ENCODE results near the gene HTR2B. TPM values are rescaled to one million over a fixed set of nuclear protein-coding genes. Genes with fewer than 3 reads are reported as not detected.
"Not testable (repeated sequence)": the region's sequence is repeated elsewhere in the genome, so short reads cannot be mapped to it uniquely, and the experiment has no call there.

HTR2B gene
- total RNA-seq, 8 experiments from 2014 or later = 0.27 to 3.4 (median 0.42) TPM

- 59 to 100% (median 96%) methylated on average over 1 to 2 of the region's 2 CpGs; no CpG with 5 or more reads in 2 of the 10 experiments for WGBS, 10 experiments
- no peak overlapping the region for H3K4me3 ChIP-seq
- in situ Hi-C loops (cut with MboI; ENCODE audit: low pct_unique_long_range_greater_than_20kb in 2 of 9, low sequenced_read_pairs in 9 of 9, unreplicated experiment in 9 of 9) = loop anchor here in 3 of 9 experiments (10.0 to 25.0 kb wide), 3 partner anchors 92 to 335 kb away; partner anchors contain the start of gene ARMC9 (in 1 of the 3)
- H3K4me1 ChIP-seq (replicated peaks in 1 of 2) = no peaks in the 10 kb centered on the region
- no peak for ATAC-seq (replicated peaks in 6 of 8)
- no peak overlapping the region for H3K27ac ChIP-seq
Observed at GRCh38 chr2:231102772-231103171, 22.1 kb downstream of the HTR2B start.

GRCh38 chr2:231100990-231101389, 23.9 kb downstream of the HTR2B start:
- 55 to 100% (median 83%) methylated on average over 1 to 4 of the region's 4 CpGs; no CpG with 5 or more reads in 2 of the 10 experiments for WGBS, 10 experiments
- Histone ChIP-seq H3K27ac (no peak overlapping the region), H3K4me1 (replicated peaks in 1 of 2) (peaks cover 0 to 1% of the 10 kb centered on the region in 2 donors), H3K4me3 (no peak overlapping the region)
- ATAC-seq (replicated peaks in 6 of 8) = no peak
- in situ Hi-C loops (cut with MboI; ENCODE audit: low pct_unique_long_range_greater_than_20kb in 2 of 9, low sequenced_read_pairs in 9 of 9, unreplicated experiment in 9 of 9) = loop anchor here in 3 of 9 experiments (10.0 to 25.0 kb wide), 3 partner anchors 94 to 336 kb away; partner anchors contain the start of gene ARMC9 (in 1 of the 3)

GRCh38 chr2:231100321-231100720, 24.5 kb downstream of the HTR2B start:
- in situ Hi-C loops (cut with MboI; ENCODE audit: low pct_unique_long_range_greater_than_20kb in 2 of 9, low sequenced_read_pairs in 9 of 9, unreplicated experiment in 9 of 9) = loop anchor here in 3 of 9 experiments (10.0 to 25.0 kb wide), 3 partner anchors 94 to 337 kb away; partner anchors contain the start of gene ARMC9 (in 1 of the 3)
- WGBS, 10 experiments = 83 to 100% (median 100%) methylated on average over 1 to 2 of the region's 2 CpGs; no CpG with 5 or more reads in 3 of the 10 experiments
- not testable (repeated sequence) for H3K4me3 ChIP-seq; H3K27ac ChIP-seq; H3K4me1 ChIP-seq (replicated peaks in 1 of 2); ATAC-seq (replicated peaks in 6 of 8)

DNA sequence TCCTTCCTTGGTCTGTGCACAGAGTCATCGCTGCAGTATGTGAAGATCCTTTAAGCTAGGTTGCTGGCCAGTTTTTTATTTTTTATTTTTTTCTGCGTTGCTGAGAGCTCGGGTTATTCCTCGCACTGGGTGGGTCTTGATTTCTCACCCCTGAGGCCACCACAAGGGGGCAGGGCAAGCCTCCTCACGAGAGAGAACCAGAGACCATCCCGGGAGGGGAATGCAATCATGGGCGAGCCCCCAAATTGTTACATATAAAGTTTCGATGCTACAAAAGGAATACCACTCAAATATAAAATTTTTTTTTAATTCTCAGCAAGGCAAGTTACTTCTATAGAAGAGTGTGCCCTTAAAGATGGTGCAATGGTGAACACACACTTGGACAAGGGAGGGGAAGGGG, 24.9 kb downstream of the HTR2B start:
- WGBS, 10 experiments = 63 to 100% (median 98%) methylated on average over 2 to 8 of the region's 8 CpGs; no CpG with 5 or more reads in 3 of the 10 experiments
- Histone ChIP-seq H3K4me3 (no peak overlapping the region), H3K27ac (no peak overlapping the region), H3K4me1 (replicated peaks in 1 of 2) (peaks cover 0 to 12% of the 10 kb centered on the region in 2 donors)
- no peak for ATAC-seq (replicated peaks in 6 of 8)
- in situ Hi-C loops (cut with MboI; ENCODE audit: low pct_unique_long_range_greater_than_20kb in 2 of 9, low sequenced_read_pairs in 9 of 9, unreplicated experiment in 9 of 9) = loop anchor here in 3 of 9 experiments (10.0 to 25.0 kb wide), 3 partner anchors 95 to 337 kb away; partner anchors contain the start of gene ARMC9 (in 1 of the 3)

GRCh38 chr2:231094736-231095346, 30.0 kb downstream of the HTR2B start:
- Histone ChIP-seq H3K27ac (no peak overlapping the region), H3K4me3 (no peak overlapping the region), H3K4me1 (replicated peaks in 1 of 2) (peaks cover 0 to 13% of the 10 kb centered on the region in 2 donors)
- in situ Hi-C loops (cut with MboI; ENCODE audit: low pct_unique_long_range_greater_than_20kb in 2 of 9, low sequenced_read_pairs in 9 of 9, unreplicated experiment in 9 of 9) = no loop called here
- no peak for ATAC-seq (replicated peaks in 6 of 8)
- WGBS, 10 experiments = 83 to 100% (median 95%) methylated on average over 1 to 4 of the region's 4 CpGs

GRCh38 chr2:231093933-231094332, 30.9 kb downstream of the HTR2B start:
- Histone ChIP-seq H3K4me3 (no peak overlapping the region), H3K4me1 (replicated peaks in 1 of 2) (peaks cover 0 to 13% of the 10 kb centered on the region in 2 donors), H3K27ac (no peak overlapping the region)
- ATAC-seq (replicated peaks in 6 of 8) = peak in 2 of 8 experiments; percentile 53 to 86
- WGBS, 10 experiments = 18 to 91% (median 73%) methylated on average over 1 to 5 of the region's 5 CpGs; no CpG with 5 or more reads in 2 of the 10 experiments
- in situ Hi-C loops (cut with MboI; ENCODE audit: low pct_unique_long_range_greater_than_20kb in 2 of 9, low sequenced_read_pairs in 9 of 9, unreplicated experiment in 9 of 9) = no loop called here

DNA sequence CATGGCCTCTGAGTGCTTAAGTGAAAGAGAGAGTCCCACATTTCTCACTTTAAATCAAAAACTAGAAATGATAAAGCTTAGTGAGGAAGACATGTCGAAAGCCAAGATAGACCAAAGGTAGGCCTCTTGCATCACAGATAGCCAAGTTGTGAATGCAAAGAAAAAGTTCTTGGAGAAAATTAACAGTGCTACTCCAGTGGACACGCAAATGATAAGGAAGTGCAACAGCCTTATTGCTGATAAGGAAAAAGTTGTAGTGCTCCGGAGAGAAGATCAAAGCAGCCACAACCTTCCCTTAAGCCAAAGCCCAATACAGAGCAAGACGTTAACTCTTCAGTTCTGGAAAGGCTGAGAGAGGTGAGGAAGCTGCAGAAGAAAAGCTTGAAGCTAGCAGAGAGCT, 36.1 kb downstream of the HTR2B start:
- Histone ChIP-seq H3K4me1 (replicated peaks in 1 of 2) (no peaks in the 10 kb centered on the region), H3K27ac (no peak overlapping the region), H3K4me3 (no peak overlapping the region)
- ATAC-seq (replicated peaks in 6 of 8) = no peak
- in situ Hi-C loops (cut with MboI; ENCODE audit: low pct_unique_long_range_greater_than_20kb in 2 of 9, low sequenced_read_pairs in 9 of 9, unreplicated experiment in 9 of 9) = no loop called here
- 70 to 100% (median 100%) methylated on average over 1 to 4 of the region's 4 CpGs; no CpG with 5 or more reads in 1 of the 10 experiments for WGBS, 10 experiments

DNA sequence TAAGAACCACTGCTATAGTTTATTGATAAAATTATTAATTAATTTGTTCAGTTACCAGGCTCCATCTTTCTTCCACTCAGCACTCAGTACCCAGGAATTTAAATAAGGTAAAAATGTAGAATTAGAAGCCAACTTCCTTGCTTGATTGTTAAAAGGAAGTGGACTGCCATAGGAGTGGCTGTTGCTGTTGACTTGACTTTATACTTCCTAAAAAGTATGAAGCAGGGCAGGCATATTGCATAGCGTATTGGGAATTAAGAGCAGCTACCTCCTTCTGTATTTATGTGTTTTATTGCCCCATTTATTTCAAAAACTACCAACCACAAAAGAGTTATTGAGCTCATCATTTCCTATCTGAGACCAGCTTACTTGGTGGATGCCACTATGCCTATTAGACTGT, 40.3 kb downstream of the HTR2B start:
- WGBS, 10 experiments = 80 to 100% (median 100%) methylated on average over 1 of the region's 1 CpG; no CpG with 5 or more reads in 2 of the 10 experiments
- Histone ChIP-seq H3K27ac (no peak overlapping the region), H3K4me3 (no peak overlapping the region), H3K4me1 (replicated peaks in 1 of 2) (no peaks in the 10 kb centered on the region)
- in situ Hi-C loops (cut with MboI; ENCODE audit: low pct_unique_long_range_greater_than_20kb in 2 of 9, low sequenced_read_pairs in 9 of 9, unreplicated experiment in 9 of 9) = no loop called here
- no peak for ATAC-seq (replicated peaks in 6 of 8)

GRCh38 chr2:231069379-231070054, 55.3 kb downstream of the HTR2B start:
- WGBS, 10 experiments = 36 to 100% (median 100%) methylated on average over 1 of the region's 1 CpG; no CpG with 5 or more reads in 2 of the 10 experiments
- in situ Hi-C loops (cut with MboI; ENCODE audit: low pct_unique_long_range_greater_than_20kb in 2 of 9, low sequenced_read_pairs in 9 of 9, unreplicated experiment in 9 of 9) = no loop called here
- H3K27ac ChIP-seq = no peak overlapping the region
- H3K4me1 ChIP-seq (replicated peaks in 1 of 2) = no peaks in the 10 kb centered on the region
- H3K4me3 ChIP-seq = no peak overlapping the region
- ATAC-seq (replicated peaks in 6 of 8) = peak in 1 of 8 experiments; percentile 42

DNA sequence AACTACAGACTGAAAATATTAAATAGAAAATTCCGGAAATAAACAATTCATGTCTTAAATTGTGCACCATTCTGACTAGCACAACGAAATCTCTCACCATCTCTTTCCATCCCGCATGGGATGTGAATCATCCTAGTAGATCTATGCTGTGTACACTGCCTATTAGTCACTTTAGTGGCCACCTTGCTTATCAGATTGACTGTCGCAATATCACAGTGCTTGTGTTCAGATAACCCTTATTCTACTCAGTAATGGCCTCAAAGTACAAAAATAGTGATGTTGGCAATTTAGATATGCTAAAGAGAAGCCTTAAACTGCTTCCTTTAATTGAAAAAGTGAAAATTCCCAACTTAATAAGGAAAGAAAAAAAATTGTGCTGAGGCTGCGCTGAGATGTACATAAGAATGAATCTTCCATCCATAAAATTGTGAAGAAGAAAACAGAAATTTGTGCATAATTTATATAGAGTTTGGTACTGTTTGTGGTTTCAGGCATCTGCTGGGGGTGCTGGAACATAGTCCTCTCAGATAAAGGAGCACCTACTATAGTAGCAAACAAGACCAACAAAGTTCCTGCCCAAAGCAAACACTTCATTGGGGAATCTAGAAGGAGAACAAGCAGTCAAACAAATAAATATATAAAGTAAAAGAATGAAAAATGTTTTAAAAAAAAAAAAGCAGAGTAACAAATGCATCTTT, 56.2 kb downstream of the HTR2B start:
- Histone ChIP-seq H3K4me3 (no peak overlapping the region), H3K27ac (no peak overlapping the region), H3K4me1 (replicated peaks in 1 of 2) (no peaks in the 10 kb centered on the region)
- no peak for ATAC-seq (replicated peaks in 6 of 8)
- in situ Hi-C loops (cut with MboI; ENCODE audit: low pct_unique_long_range_greater_than_20kb in 2 of 9, low sequenced_read_pairs in 9 of 9, unreplicated experiment in 9 of 9) = no loop called here
- WGBS, 10 experiments = 67 to 100% (median 96%) methylated on average over 1 to 5 of the region's 5 CpGs

DNA sequence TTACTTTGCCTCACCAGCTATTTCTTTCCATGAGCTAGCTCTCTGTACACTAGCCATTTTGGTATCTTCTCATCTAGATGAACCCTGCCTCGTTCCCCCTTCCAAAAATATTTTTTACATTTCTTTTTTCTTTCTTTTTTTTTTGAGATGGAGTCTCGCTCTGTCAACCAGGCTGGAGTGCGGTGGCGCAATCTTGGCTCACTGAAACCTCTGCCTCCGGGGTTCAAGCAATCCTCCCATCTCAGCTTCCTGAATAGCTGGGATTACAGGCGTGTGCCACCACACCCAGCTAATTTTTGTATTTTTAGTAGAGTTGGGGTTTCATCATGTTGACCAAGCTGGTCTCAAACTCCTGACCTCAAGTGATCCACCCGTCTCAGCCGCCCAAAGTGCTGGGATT, 57.3 kb downstream of the HTR2B start:
- H3K4me1 ChIP-seq (replicated peaks in 1 of 2); H3K4me3 ChIP-seq; in situ Hi-C loops (cut with MboI; ENCODE audit: low pct_unique_long_range_greater_than_20kb in 2 of 9, low sequenced_read_pairs in 9 of 9, unreplicated experiment in 9 of 9); ATAC-seq (replicated peaks in 6 of 8); H3K27ac ChIP-seq: not testable (repeated sequence)
- WGBS, 10 experiments = 84 to 100% (median 100%) methylated on average over 2 to 7 of the region's 8 CpGs; no CpG with 5 or more reads in 3 of the 10 experiments

DNA sequence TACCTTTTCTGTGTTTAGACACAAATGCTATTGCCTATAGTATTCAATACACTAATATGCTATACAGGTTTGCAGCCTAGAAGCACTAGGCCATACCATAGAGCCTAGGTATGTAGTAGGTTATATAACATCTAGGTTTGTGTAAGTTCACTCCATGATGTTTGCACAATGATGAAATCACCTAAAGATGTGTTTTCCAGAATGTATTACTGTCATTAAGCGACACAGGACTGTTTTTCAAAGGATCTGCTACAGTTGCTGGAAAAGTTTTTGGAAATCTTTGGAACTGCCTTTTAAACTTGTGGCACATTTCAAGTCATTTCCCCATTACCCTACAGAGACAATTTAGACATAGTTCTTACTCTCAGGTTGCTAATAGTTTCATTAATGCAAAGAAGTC, 58.9 kb downstream of the HTR2B start:
- in situ Hi-C loops (cut with MboI; ENCODE audit: low pct_unique_long_range_greater_than_20kb in 2 of 9, low sequenced_read_pairs in 9 of 9, unreplicated experiment in 9 of 9) = no loop called here
- no peaks in the 10 kb centered on the region for H3K4me1 ChIP-seq (replicated peaks in 1 of 2)
- ATAC-seq (replicated peaks in 6 of 8) = no peak
- no peak overlapping the region for H3K4me3 ChIP-seq
- 88 to 100% (median 100%) methylated on average over 1 of the region's 1 CpG; no CpG with 5 or more reads in 2 of the 10 experiments for WGBS, 10 experiments
- H3K27ac ChIP-seq = no peak overlapping the region

DNA sequence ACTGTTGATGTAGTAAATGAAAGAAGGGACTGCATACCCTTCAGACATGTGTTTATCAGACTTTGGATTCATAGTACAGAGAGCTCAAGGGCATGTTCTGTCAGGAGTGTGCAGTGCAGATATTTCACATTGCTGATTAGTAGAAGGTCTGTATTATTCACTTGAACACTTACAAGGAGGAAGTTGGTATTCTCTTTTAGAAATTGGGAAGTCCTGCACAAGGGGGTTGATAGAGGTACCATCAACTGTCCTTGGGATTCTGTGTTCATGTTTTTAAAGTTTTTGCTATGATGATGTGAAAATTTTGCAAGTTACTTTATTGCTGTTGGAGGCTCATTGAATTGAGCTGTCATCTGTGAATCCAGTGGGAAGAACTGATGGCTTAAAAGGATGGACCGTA, 61.5 kb downstream of the HTR2B start:
- in situ Hi-C loops (cut with MboI; ENCODE audit: low pct_unique_long_range_greater_than_20kb in 2 of 9, low sequenced_read_pairs in 9 of 9, unreplicated experiment in 9 of 9) = no loop called here
- peak in 1 of 8 experiments; percentile 49 for ATAC-seq (replicated peaks in 6 of 8)
- Histone ChIP-seq H3K27ac (no peak overlapping the region), H3K4me3 (no peak overlapping the region), H3K4me1 (replicated peaks in 1 of 2) (peaks cover 5 to 6% of the 10 kb centered on the region in 2 donors)
- WGBS, 10 experiments = 100% methylated on average over 1 of the region's 1 CpG; no CpG with 5 or more reads in 5 of the 10 experiments

Data from motor neuron (in vitro differentiated cells).